H1 (cell line): Measurements from ENCODE around the gene NSFL1C. TPM values are rescaled to one million over a fixed set of nuclear protein-coding genes. Genes with fewer than 3 reads are reported as not detected.

ENCODE experiments used
- CTCF ChIA-PET: fragments of 300-600 bp; sonication (Branson Sonifier 250); formaldehyde crosslinking; loops from one replicate; lab custom pipeline; 2021; ENCODE audit not compliant: partially characterized antibody; lab: Charles Lee
- POLR2A ChIA-PET: fragments of 300-600 bp; sonication (Branson Sonifier 250); formaldehyde crosslinking; loops from one replicate; lab custom pipeline; 2021; ENCODE audit warnings: inconsistent platforms; ENCODE audit not compliant: partially characterized antibody; lab: Charles Lee
- DNase-seq, 2 experiments: peaks; one replicate each; pipeline versions ENCODE4 v3.0.0 to v3.0.0-alpha.2; 2010 to 2022; ENCODE audit warnings: low spot score in 2 of 2, low read depth in 1 of 2, mixed read lengths in 1 of 2
- FAIRE-seq: peaks from 2 replicates; lab custom pipeline; 2011; peaks lifted over from hg19 to GRCh38; lab: Jason Lieb, UNC
- H2AFZ ChIP-seq: 2 replicates; pipeline ENCODE4 v1.8.1; 2012; ENCODE audit warnings: low read length, inconsistent platforms
- H2AK5ac ChIP-seq: 2 replicates; pipeline ENCODE4 v1.6.1; 2013; ENCODE audit warnings: low read depth, low read length
- H2BK120ac ChIP-seq: replicated peaks from 2 replicates; pipeline ENCODE3; 2013; ENCODE audit warnings: low read depth, low read length, inconsistent platforms
- H2BK12ac ChIP-seq: 2 replicates; pipeline ENCODE4 v1.6.1; 2013; ENCODE audit warnings: low read depth, low read length
- H2BK15ac ChIP-seq: 2 replicates; pipeline ENCODE4 v1.6.1; 2013; ENCODE audit warnings: low read length
- H2BK20ac ChIP-seq: 2 replicates; pipeline ENCODE4 v1.6.1; 2013; ENCODE audit warnings: low read length
- H2BK5ac ChIP-seq: 2 replicates; pipeline ENCODE4 v1.6.1; 2013; ENCODE audit warnings: low read depth, low read length
- H3K14ac ChIP-seq: 2 replicates; pipeline ENCODE4 v1.6.1; 2013; ENCODE audit warnings: inconsistent platforms; ENCODE audit not compliant: insufficient read length
- H3K18ac ChIP-seq: 2 replicates; pipeline ENCODE4 v1.6.1; 2013; ENCODE audit warnings: low read length; ENCODE audit errors: extremely low read depth
- H3K23ac ChIP-seq: 2 replicates; pipeline ENCODE4 v1.6.1; 2013; ENCODE audit warnings: inconsistent platforms; ENCODE audit not compliant: insufficient read length
- H3K23me2 ChIP-seq: 2 replicates; pipeline ENCODE4 v1.6.1; 2013; ENCODE audit warnings: low read depth, low read length
- H3K27ac ChIP-seq: 2 replicates; pipeline ENCODE4 v1.6.1; 2011; ENCODE audit warnings: low read depth, low read length, inconsistent platforms
- H3K27me3 ChIP-seq, 4 experiments: replicated peaks in 1 of 4; 1 replicate in 1 of 4; 2 replicates in 3 of 4; pipeline versions ENCODE4 v1.6.1 to v1.8.1; 2011 to 2013; ENCODE audit warnings: low read length in 3 of 4, mild to moderate bottlenecking in 3 of 4, inconsistent platforms in 2 of 4, mixed read lengths in 2 of 4, moderate library complexity in 1 of 4; ENCODE audit not compliant: control insufficient read depth in 3 of 4, insufficient read depth in 3 of 4; ENCODE audit errors: extremely low read depth in 1 of 4
- H3K36me3 ChIP-seq, 4 experiments: 2 replicates each; pipeline versions ENCODE4 v1.6.1 to v1.8.1; 2011 to 2013; ENCODE audit warnings: mild to moderate bottlenecking in 4 of 4, low read length in 3 of 4, moderate library complexity in 2 of 4, control low read depth in 1 of 4, inconsistent platforms in 1 of 4; ENCODE audit not compliant: insufficient read depth in 4 of 4, control insufficient read depth in 2 of 4
- H3K4ac ChIP-seq: replicated peaks from 2 replicates; pipeline ENCODE3; 2013; ENCODE audit warnings: low read length, low read depth, mixed read lengths, inconsistent platforms; ENCODE audit not compliant: insufficient read length
- H3K4me1 ChIP-seq, 4 experiments: replicated peaks in 1 of 4; 1 replicate in 1 of 4; 2 replicates in 3 of 4; pipeline versions ENCODE4 v1.6.1 to v1.8.1; 2011 to 2013; ENCODE audit warnings: low read length in 3 of 4, inconsistent platforms in 2 of 4, mixed read lengths in 1 of 4; ENCODE audit not compliant: insufficient read depth in 4 of 4, control insufficient read depth in 3 of 4
- H3K4me2 ChIP-seq, 2 experiments: 2 replicates each; pipeline versions ENCODE4 v1.6.1 to v1.8.1; 2011 to 2013; ENCODE audit warnings: low read depth in 2 of 2, low read length in 2 of 2, control low read depth in 1 of 2, inconsistent platforms in 1 of 2, mild to moderate bottlenecking in 1 of 2; ENCODE audit not compliant: insufficient read depth in 1 of 2
- H3K4me3 ChIP-seq, 4 experiments: fragments of 200-600, 300-600 bp in 1 of 4; sonication (generic), shearing (Covaris generic), sonication (Bioruptor Twin) in 1 of 4; 2 replicates each; pipeline versions ENCODE4 v1.5.1 to v1.8.1; 2011 to 2016; ENCODE audit warnings: low read length in 4 of 4, low read depth in 3 of 4, control low read depth in 2 of 4, inconsistent platforms in 2 of 4, mild to moderate bottlenecking in 2 of 4, mixed read lengths in 1 of 4, moderate library complexity in 1 of 4; ENCODE audit not compliant: insufficient read depth in 2 of 4; ENCODE audit errors: extremely low read depth in 1 of 4
- H3K56ac ChIP-seq: replicated peaks from 2 replicates; pipeline ENCODE3; 2013; ENCODE audit warnings: low read depth, mild to moderate bottlenecking, mixed read lengths, low read length, inconsistent platforms; ENCODE audit not compliant: insufficient read length
- H3K79me1 ChIP-seq: 2 replicates; pipeline ENCODE4 v1.6.1; 2013; ENCODE audit warnings: low read depth, low read length, control low read depth
- H3K79me2 ChIP-seq, 2 experiments: 2 replicates each; pipeline versions ENCODE4 v1.6.1 to v1.8.1; 2012 to 2013; ENCODE audit warnings: low read length in 2 of 2, mild to moderate bottlenecking in 2 of 2, inconsistent platforms in 1 of 2; ENCODE audit not compliant: insufficient read depth in 2 of 2, control insufficient read depth in 1 of 2
- H3K9ac ChIP-seq, 4 experiments: replicated peaks in 1 of 4; 1 replicate in 1 of 4; 2 replicates in 3 of 4; pipeline versions ENCODE4 v1.6.1 to v1.8.1; 2011 to 2013; ENCODE audit warnings: low read depth in 3 of 4, low read length in 3 of 4, control low read depth in 2 of 4, mild to moderate bottlenecking in 2 of 4, moderate library complexity in 2 of 4, inconsistent platforms in 1 of 4; ENCODE audit errors: extremely low read depth in 1 of 4
- H3K9me3 ChIP-seq, 2 experiments: 2 replicates each; pipeline versions ENCODE4 v1.6.1 to v1.8.1; 2012 to 2013; ENCODE audit warnings: mild to moderate bottlenecking in 2 of 2, moderate library complexity in 2 of 2, control low read depth in 1 of 2, inconsistent platforms in 1 of 2, low read depth in 1 of 2, low read length in 1 of 2, mixed read lengths in 1 of 2; ENCODE audit not compliant: insufficient read depth in 2 of 2
- H4K20me1 ChIP-seq, 2 experiments: replicated peaks in 1 of 2; 2 replicates each; pipeline versions ENCODE3 to v1.8.1; 2011 to 2013; ENCODE audit warnings: inconsistent platforms in 2 of 2, low read length in 2 of 2, mild to moderate bottlenecking in 1 of 2; ENCODE audit not compliant: insufficient read depth in 2 of 2, control insufficient read depth in 1 of 2
- H4K5ac ChIP-seq: 2 replicates; pipeline ENCODE4 v1.6.1; 2013; ENCODE audit warnings: low read length, low read depth, mixed read lengths, inconsistent platforms; ENCODE audit not compliant: insufficient read length
- H4K8ac ChIP-seq: 2 replicates; pipeline ENCODE4 v1.8.0; 2013; ENCODE audit warnings: mild to moderate bottlenecking, moderate library complexity, low read length, inconsistent platforms; ENCODE audit not compliant: insufficient read depth; ENCODE audit errors: extremely low read depth
- H4K91ac ChIP-seq: replicated peaks from 2 replicates; pipeline ENCODE3; 2013; ENCODE audit warnings: low read length, mixed read lengths, inconsistent platforms; ENCODE audit not compliant: insufficient read length
- BACH1 ChIP-seq: IDR thresholded peaks from 2 replicates; pipeline ENCODE4 v1.6.1; 2012; ENCODE audit warnings: low read length, improper control_type of control experiment
- YY1 ChIP-seq: IDR thresholded peaks from 2 replicates; pipeline ENCODE4 v1.6.1; 2011; ENCODE audit warnings: low read depth, mild to moderate bottlenecking, low read length
- WGBS, 2 experiments: shearing (Covaris generic) in 1 of 2; methylation state at CpG; one replicate each; pipeline versions ENCODE4 v1.1.6 to v1.1.7; 2013 to 2015; ENCODE audit warnings: low lambda C conversion rate in 2 of 2, mixed read lengths in 2 of 2, inconsistent platforms in 1 of 2, low coverage in 1 of 2, missing lambda C conversion rate in 1 of 2; ENCODE audit not compliant: insufficient replicate concordance in 2 of 2, insufficient coverage in 1 of 2, insufficient read length in 1 of 2; ENCODE audit errors: extremely low coverage in 1 of 2, missing lambda C conversion rate in 1 of 2; 5-methylcytosine and 5-hydroxymethylcytosine counted together
- polyA plus RNA-seq, 7 experiments: library from polyadenylated mRNA; depleted of rRNA in 3 of 7; stranded (reverse) in 5 of 7; unstranded in 2 of 7; fragments of >200 nt in 5 of 7; fragments of 200-250 nt in 2 of 7; gene quantifications; 1 replicate in 5 of 7; 2 replicates in 1 of 7; 4 replicates in 1 of 7; pipeline versions ENCODE4 v1.2.1 to v1.2.3, GENCODE V29; 2011 to 2013; ENCODE audit warnings: missing spikeins in 2 of 7, mixed read lengths in 2 of 7
- total RNA-seq: library from RNA; stranded (reverse); fragmentation: NEBNext Ultra II Directional; extraction: Animal tissue kit (Norgen Biotek cat#: 25700); gene quantifications from 2 replicates; pipeline ENCODE4 v1.2.1, GENCODE V29; 2021
- TF ChIP-seq, protein P1 (sequence below): IDR thresholded peaks from 2 replicates; pipeline ENCODE4 v1.6.1; 2012; ENCODE audit warnings: inconsistent platforms
- TF ChIP-seq, protein P2 (sequence below): IDR thresholded peaks from 2 replicates; pipeline ENCODE4 v1.6.1; 2012; ENCODE audit warnings: inconsistent platforms

The NSFL1C gene
- total and polyA plus RNA-seq, 2 of the 8 experiments (the other 6 are each of a cell fraction or from before 2014, with no cell fraction given), result 21.6 to 98.0 TPM

DNA sequence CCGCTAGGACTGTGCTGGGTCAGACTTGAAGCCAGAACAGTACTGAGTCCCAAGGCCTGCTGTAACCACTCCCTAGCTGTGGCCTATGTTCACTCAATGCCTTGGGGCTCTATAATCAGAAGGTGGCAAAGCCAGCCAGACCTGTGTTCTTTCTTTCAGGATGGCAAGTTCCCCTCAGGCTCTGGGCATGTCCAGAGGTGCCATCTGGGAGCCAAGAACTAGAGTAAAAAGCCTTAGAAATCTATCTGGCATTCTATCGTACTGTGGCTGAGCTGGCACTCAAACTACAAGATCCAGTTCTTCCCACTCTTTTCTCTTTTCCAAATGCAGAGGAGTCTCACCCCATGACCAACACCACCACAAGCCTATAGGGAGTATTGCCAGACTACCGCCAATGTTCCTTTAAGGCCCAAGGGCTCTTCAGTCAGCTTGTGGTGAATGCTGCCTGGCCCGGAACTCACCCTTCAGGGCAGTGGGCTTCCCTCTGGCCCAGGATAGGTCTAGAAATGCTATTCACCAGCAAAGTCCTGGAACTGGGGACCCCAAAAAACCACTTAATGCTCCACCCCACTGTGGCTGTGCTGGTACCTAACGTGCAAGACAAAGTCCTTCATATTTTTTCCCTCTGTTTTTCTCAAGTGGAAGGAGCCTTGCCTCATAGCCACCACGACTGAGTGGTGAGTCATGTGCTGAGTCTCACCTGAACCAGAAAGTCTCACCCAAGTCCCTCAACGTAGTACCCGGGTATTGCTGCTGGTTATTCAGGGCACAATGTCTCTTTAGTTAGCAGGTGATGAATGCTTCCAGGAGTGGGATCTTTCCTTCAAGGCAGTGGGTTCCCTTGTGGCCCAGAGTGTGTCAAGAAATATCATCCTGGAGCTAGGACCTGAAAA is 33.1 kb upstream of the NSFL1C start:
- ChIA-PET CTCF (interaction anchor here (0.5 to 1.4 kb wide), 9 partner anchors 9 to 399 kb away, joined by 3 to 6 read pairs (median 3); partner anchors contain the start of gene NSFL1C), POLR2A (interaction anchor here (1.6 kb wide), 1 partner anchor 10 kb away, joined by 7 read pairs; the partner anchor contains the start of gene SIRPB2)
- H3K79me2 ChIP-seq, result no peaks in the 10 kb centered on the region
- H2AFZ ChIP-seq, result 0 out of 2 replicates have a peak overlapping the region, but pooled peaks have one; percentile 46
- peak overlapping the region; percentile 91 for H2BK120ac ChIP-seq
- peaks cover 4 to 8% (median 7%) of the 10 kb centered on the region in 4 experiments; a peak in 6 of 7 replicates for H3K4me1 ChIP-seq
- no peak overlapping the region for H3K14ac ChIP-seq
- DNase-seq (no peak), FAIRE-seq (no peak)
- H3K36me3 ChIP-seq, result no peaks in the 10 kb centered on the region
- no peak overlapping the region for H4K8ac ChIP-seq
- peak overlapping the region; percentile 7 for H4K5ac ChIP-seq
- H2BK12ac ChIP-seq, result peak overlapping the region; percentile 63; the same call in 1 of the 2 replicates
- no peak overlapping the region for H3K4me3 ChIP-seq
- H3K56ac ChIP-seq, result no peak overlapping the region
- 90% methylated on average over 8 of the region's 8 CpGs; no CpG with 5 or more reads in 1 of the 2 experiments for WGBS, 2 experiments
- peak overlapping the region; percentile 9; the same call in 1 of the 2 replicates for H2AK5ac ChIP-seq
- no peaks in the 10 kb centered on the region for H3K23me2 ChIP-seq
- H3K23ac ChIP-seq, result no peak overlapping the region
- H4K91ac ChIP-seq, result peak overlapping the region; percentile 13
- no peaks in the 10 kb centered on the region for H4K20me1 ChIP-seq
- no peaks in the 10 kb centered on the region for H3K27me3 ChIP-seq
- peak overlapping the region; percentile 86; the same call in 1 of the 2 replicates for H2BK5ac ChIP-seq
- H3K4me2 ChIP-seq, result no peak overlapping the region
- H3K9ac ChIP-seq, result no peak overlapping the region
- no peak overlapping the region for H2BK15ac ChIP-seq
- H3K18ac ChIP-seq, result peak overlapping the region; percentile 26; the same call in 1 of the 2 replicates
- peak overlapping the region; percentile 68; the same call in 1 of the 2 replicates for H3K27ac ChIP-seq
- H3K79me1 ChIP-seq, result no peaks in the 10 kb centered on the region
- TF ChIP-seq, protein P1, sequence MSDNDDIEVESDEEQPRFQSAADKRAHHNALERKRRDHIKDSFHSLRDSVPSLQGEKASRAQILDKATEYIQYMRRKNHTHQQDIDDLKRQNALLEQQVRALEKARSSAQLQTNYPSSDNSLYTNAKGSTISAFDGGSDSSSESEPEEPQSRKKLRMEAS, result 0 out of 2 replicates have a peak, but pooled peaks have one; percentile 7
- TF ChIP-seq BACH1 (no peak), YY1 (no peak)
- TF ChIP-seq, protein P2, sequence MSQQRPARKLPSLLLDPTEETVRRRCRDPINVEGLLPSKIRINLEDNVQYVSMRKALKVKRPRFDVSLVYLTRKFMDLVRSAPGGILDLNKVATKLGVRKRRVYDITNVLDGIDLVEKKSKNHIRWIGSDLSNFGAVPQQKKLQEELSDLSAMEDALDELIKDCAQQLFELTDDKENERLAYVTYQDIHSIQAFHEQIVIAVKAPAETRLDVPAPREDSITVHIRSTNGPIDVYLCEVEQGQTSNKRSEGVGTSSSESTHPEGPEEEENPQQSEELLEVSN, result peak; percentile 39; the same call in 1 of the 2 replicates
- no peak overlapping the region for H3K4ac ChIP-seq
- H2BK20ac ChIP-seq, result peak overlapping the region; percentile 73; the same call in 1 of the 2 replicates
- H3K9me3 ChIP-seq, result no peaks in the 10 kb centered on the region; a peak in 1 of 4 replicates
